Osteocyte (in vitro differentiated cells): ENCODE data around the gene NXT1. TPM values are rescaled to one million over a fixed set of nuclear protein-coding genes. Genes with fewer than 3 reads are reported as not detected.

ENCODE experiments used
- DNase-seq: peaks from one replicate; pipeline ENCODE4 v3.0.0; 2021; ENCODE audit warnings: mixed read lengths; ENCODE audit not compliant: unreplicated experiment; ENCODE audit errors: extremely low spot score
- H3K27ac Mint-ChIP-seq: one replicate; pipeline ENCODE4 v1.8.0; 2021; ENCODE audit warnings: mild to moderate bottlenecking, mixed read lengths; ENCODE audit not compliant: unreplicated experiment
- H3K27me3 Mint-ChIP-seq: one replicate; pipeline ENCODE4 v1.8.0; 2021; ENCODE audit warnings: mixed read lengths; ENCODE audit not compliant: unreplicated experiment
- H3K36me3 Mint-ChIP-seq: one replicate; pipeline ENCODE4 v1.8.0; 2021; ENCODE audit warnings: mixed read lengths; ENCODE audit not compliant: unreplicated experiment
- H3K4me1 Mint-ChIP-seq: one replicate; pipeline ENCODE4 v1.8.0; 2021; ENCODE audit warnings: mixed read lengths; ENCODE audit not compliant: unreplicated experiment
- H3K4me3 Mint-ChIP-seq: one replicate; pipeline ENCODE4 v1.8.0; 2021; ENCODE audit warnings: mild to moderate bottlenecking, moderate library complexity, mixed read lengths; ENCODE audit not compliant: unreplicated experiment
- H3K9me3 Mint-ChIP-seq: one replicate; pipeline ENCODE4 v1.8.0; 2021; ENCODE audit warnings: mixed read lengths; ENCODE audit not compliant: unreplicated experiment
- CTCF ChIP-seq: fragments of 200-600 bp; sonication (generic); IDR thresholded peaks from 2 replicates; pipeline ENCODE4 v1.5.0; 2021; ENCODE audit warnings: antibody characterized with exemption, mild to moderate bottlenecking, moderate library complexity
- total RNA-seq: library from RNA; stranded (reverse); gene quantifications from 2 replicates; pipeline ENCODE4 v1.2.1, GENCODE V29; 2021

The NXT1 gene
- total RNA-seq, 1 donor from 2014 or later = 12.4 TPM

GRCh38 chr20:23399568-23400241 is 49.1 kb downstream of the NXT1 start:
- TF ChIP-seq CTCF = no peak
- Mint-ChIP-seq H3K36me3 (peaks cover 5% of the 10 kb centered on the region), H3K9me3 (no peaks in the 10 kb centered on the region), H3K4me3 (no peak overlapping the region), H3K27ac (no peak overlapping the region), H3K27me3 (no peaks in the 10 kb centered on the region), H3K4me1 (peaks cover 21% of the 10 kb centered on the region)
- no peak for DNase-seq

- H3K27me3 Mint-ChIP-seq = no peaks in the 10 kb centered on the region
- H3K36me3 Mint-ChIP-seq = peaks cover 3% of the 10 kb centered on the region
- peaks cover 22% of the 10 kb centered on the region for H3K4me1 Mint-ChIP-seq
- no peak for TF ChIP-seq CTCF
- H3K9me3 Mint-ChIP-seq = no peaks in the 10 kb centered on the region
- no peak overlapping the region for H3K4me3 Mint-ChIP-seq
- no peak for DNase-seq
- no peak overlapping the region for H3K27ac Mint-ChIP-seq
These were observed 50.5 kb downstream of the NXT1 start for GRCh38 chr20:23401051-23401450.

- DNase-seq = no peak
- no peaks in the 10 kb centered on the region for H3K27me3 Mint-ChIP-seq
- H3K27ac Mint-ChIP-seq = no peak overlapping the region
- no peak for TF ChIP-seq CTCF
- no peaks in the 10 kb centered on the region for H3K9me3 Mint-ChIP-seq
- peaks cover 3% of the 10 kb centered on the region for H3K36me3 Mint-ChIP-seq
- H3K4me1 Mint-ChIP-seq = peaks cover 21% of the 10 kb centered on the region
- no peak overlapping the region for H3K4me3 Mint-ChIP-seq
These were observed 53.2 kb downstream of the NXT1 start for GRCh38 chr20:23403751-23404150.

- no peak overlapping the region for H3K4me3 Mint-ChIP-seq
- peaks cover 3% of the 10 kb centered on the region for H3K36me3 Mint-ChIP-seq
- no peak for DNase-seq
- H3K9me3 Mint-ChIP-seq = no peaks in the 10 kb centered on the region
- H3K27me3 Mint-ChIP-seq = no peaks in the 10 kb centered on the region
- H3K27ac Mint-ChIP-seq = no peak overlapping the region
- no peak for TF ChIP-seq CTCF
- peaks cover 19% of the 10 kb centered on the region for H3K4me1 Mint-ChIP-seq
These were observed 53.6 kb downstream of the NXT1 start for GRCh38 chr20:23404196-23404595.

Other genes starting within 250 kb of the NXT1 start
- gene GZF1, start 11.4 kb downstream of the NXT1 start, total RNA-seq = 14.4 and 16.8 TPM in 2 replicates
- 8.8 and 10.5 TPM in 2 replicates for gene NAPB, start 70.7 kb downstream of the NXT1 start, total RNA-seq
- not detected in 2 replicates for gene CSTL1, start 88.9 kb downstream of the NXT1 start, total RNA-seq
- not detected in 2 replicates for gene CST11, start 102.1 kb downstream of the NXT1 start, total RNA-seq
- not detected in 2 replicates for gene CST8, start 140.3 kb downstream of the NXT1 start, total RNA-seq
- gene CST9L, start 217.7 kb downstream of the NXT1 start, total RNA-seq = not detected in 2 replicates